K562 (cell line): ENCODE data around the gene ARHGAP25. TPM values are rescaled to one million over a fixed set of nuclear protein-coding genes. Genes with fewer than 3 reads are reported as not detected.

Experiments used
- CREB5 ChIP-seq: fragments of 250-450 bp; sonication (Bioruptor Pico); IDR thresholded peaks from 2 replicates; pipeline ENCODE4 v1.5.0; 2020; ENCODE audit warnings: mild to moderate bottlenecking
- DACH1 ChIP-seq: fragments of 450-650 bp; IDR thresholded peaks from 2 replicates; pipeline ENCODE4 v1.6.1; 2018; ENCODE audit not compliant: partially characterized antibody
- EGR1 ChIP-seq: fragments of 450-650 bp; conservative IDR thresholded peaks from 2 replicates; pipeline ENCODE4 v1.6.1; 2017; ENCODE audit warnings: mild to moderate bottlenecking
- ETS2 ChIP-seq: IDR thresholded peaks from 2 replicates; pipeline ENCODE4 v1.6.1; 2016; ENCODE audit warnings: borderline replicate concordance, missing genetic modification characterization, mild to moderate bottlenecking, moderate library complexity, missing compliant biosample characterization; ENCODE audit not compliant: poor library complexity, severe bottlenecking
- FIP1L1 ChIP-seq: fragments of 200-400 bp; formaldehyde crosslinking; IDR thresholded peaks from 2 replicates; pipeline ENCODE4 v1.6.1; 2018; ENCODE audit warnings: mild to moderate bottlenecking, low read depth, low read length; ENCODE audit not compliant: poor library complexity, severe bottlenecking
- HNRNPUL1 ChIP-seq: fragments of 200-400 bp; formaldehyde crosslinking; IDR thresholded peaks from 2 replicates; pipeline ENCODE4 v1.6.1; 2017; ENCODE audit warnings: low read length
- HOMEZ ChIP-seq: fragments of 250-450 bp; sonication (Bioruptor Pico); IDR thresholded peaks from 2 replicates; pipeline ENCODE4 v1.4.0; 2020; ENCODE audit warnings: mild to moderate bottlenecking, moderate library complexity
- HOXB6 ChIP-seq: fragments of 250-450 bp; sonication (Bioruptor Pico); IDR thresholded peaks from 2 replicates; pipeline ENCODE4 v1.5.1; 2022; ENCODE audit warnings: mild to moderate bottlenecking, borderline replicate concordance
- MAZ ChIP-seq, 2 experiments: fragments of 450-650 bp in 1 of 2; sonication (generic) in 1 of 2; formaldehyde crosslinking; IDR thresholded peaks in 1 of 2; conservative IDR thresholded peaks in 1 of 2; 2 replicates each; pipeline versions ENCODE4 v1.4.0 to v1.5.0; 2020; ENCODE audit warnings: mild to moderate bottlenecking in 1 of 2, missing genetic modification reagents in 1 of 2
- MBD2 ChIP-seq: sonication (generic); IDR thresholded peaks from 2 replicates; pipeline ENCODE4 v1.6.1; 2016; ENCODE audit warnings: low read depth, borderline replicate concordance
- MEIS2 ChIP-seq: fragments of 450-650 bp; IDR thresholded peaks from 2 replicates; pipeline ENCODE4 v1.6.1; 2014; ENCODE audit warnings: mild to moderate bottlenecking; ENCODE audit not compliant: partially characterized antibody
- MYC ChIP-seq, 2 experiments: fragments of 250-450 bp in 1 of 2; sonication (Bioruptor Pico) in 1 of 2; IDR thresholded peaks; 2 replicates each; pipeline versions ENCODE4 v1.5.1 to v1.6.1; 2012 to 2021; ENCODE audit warnings: low read depth in 2 of 2, borderline replicate concordance in 1 of 2, improper control_type of control experiment in 1 of 2, low read length in 1 of 2, mild to moderate bottlenecking in 1 of 2, moderate library complexity in 1 of 2
- NFRKB ChIP-seq: fragments of 450-650 bp; IDR thresholded peaks from 2 replicates; pipeline ENCODE4 v1.6.1; 2016; ENCODE audit warnings: low read depth
- NFYB ChIP-seq: IDR thresholded peaks from 2 replicates; pipeline ENCODE4 v1.6.1; 2011; ENCODE audit warnings: mild to moderate bottlenecking, moderate library complexity; ENCODE audit not compliant: insufficient read length; ENCODE audit errors: extremely low read depth
- PCBP1 ChIP-seq: fragments of 200-400 bp; formaldehyde crosslinking; IDR thresholded peaks from 2 replicates; pipeline ENCODE4 v1.6.1; 2018; ENCODE audit warnings: mild to moderate bottlenecking, low read depth, low read length; ENCODE audit not compliant: poor library complexity, severe bottlenecking
- POLR2AphosphoS5 ChIP-seq: IDR thresholded peaks from 2 replicates; pipeline ENCODE4 v1.6.1; 2011; ENCODE audit warnings: mild to moderate bottlenecking, low read depth, low read length, moderate library complexity; ENCODE audit not compliant: control insufficient read depth, insufficient read depth
- RB1 ChIP-seq: fragments of 450-650 bp; IDR thresholded peaks from 2 replicates; pipeline ENCODE4 v1.6.1; 2017; ENCODE audit warnings: low read depth, mild to moderate bottlenecking
- STAT6 ChIP-seq: sonication (generic); formaldehyde crosslinking; IDR thresholded peaks from 2 replicates; pipeline ENCODE4 v1.8.1; 2023; ENCODE audit warnings: mild to moderate bottlenecking, missing genetic modification reagents
- ZNF445 ChIP-seq: fragments of 250-450 bp; sonication (Bioruptor Pico); IDR thresholded peaks from 2 replicates; pipeline ENCODE4 v1.4.0; 2020; ENCODE audit warnings: low read depth, mild to moderate bottlenecking, moderate library complexity
- ZNF785 ChIP-seq: fragments of 250-450 bp; sonication (Bioruptor Pico); IDR thresholded peaks from 2 replicates; pipeline ENCODE4 v1.4.0; 2020; ENCODE audit warnings: mild to moderate bottlenecking
- ZNF830 ChIP-seq: fragments of 250-450 bp; sonication (Bioruptor Pico); IDR thresholded peaks from 2 replicates; pipeline ENCODE4 v1.5.0; 2021; ENCODE audit warnings: mild to moderate bottlenecking
- polyA plus RNA-seq, 8 experiments: library from polyadenylated mRNA; depleted of rRNA in 4 of 8; stranded (reverse) in 5 of 8; unstranded in 3 of 8; fragments of >200 nt; fragmentation: Nextera tagmentation in 2 of 8; fragmentation: Illumina TruSeq in 1 of 8; extraction: Ambion mirVana in 2 of 8; extraction: Trizol in 1 of 8; gene quantifications; 2 replicates each; pipeline versions ENCODE4 v1.2.1 to v1.2.3, GENCODE V29; 2011 to 2014; ENCODE audit warnings: inconsistent platforms in 1 of 8, missing spikeins in 1 of 8
- total RNA-seq, 7 experiments: library from RNA; depleted of rRNA in 6 of 7; stranded (reverse); fragments of >200 nt in 6 of 7; fragmentation: Illumina TruSeq in 2 of 7; extraction: Trizol in 2 of 7; gene quantifications; 2 replicates each; pipeline versions ENCODE4 v1.2.1 to v1.2.3, GENCODE V29; 2011 to 2021; ENCODE audit warnings: low replicate concordance in 1 of 7

Gene ARHGAP25
- total and polyA plus RNA-seq, 9 of the 15 experiments (the other 6 are each of a cell fraction or from before 2014, with no cell fraction given) = 4.9 to 14.8 (median 10.7) TPM

- TF ChIP-seq MYC (IDR thresholded peaks at IDR 0.05; ENCODE audit: low read depth, low read length) (no peak; the same call in none of the 2 replicates), MYC (CRISPR knock-in tag; IDR thresholded peaks at IDR 0.05; ENCODE audit: borderline replicate concordance, low read depth) (no peak), RB1 (no peak), NFYB (no peak), FIP1L1 (no peak), ZNF445 (CRISPR knock-in tag) (no peak), NFRKB (no peak), HOXB6 (CRISPR knock-in tag) (no peak), MEIS2 (peak; percentile 1), ETS2 (tag) (no peak), PCBP1 (no peak), EGR1 (peak; percentile 43; the same call in 1 of the 2 replicates), MBD2 (no peak), ZNF785 (CRISPR knock-in tag) (no peak), CREB5 (CRISPR knock-in tag) (no peak), ZNF830 (no peak), POLR2AphosphoS5 (0 out of 2 replicates have a peak, but pooled peaks have one; percentile 21), STAT6 (no peak), MAZ (CRISPR knock-in tag; conservative IDR thresholded peaks at IDR 0.05 in 1 of 2, IDR thresholded peaks at IDR 0.05 in 1 of 2) (0 out of 4 replicates have a peak, but pooled peaks have one; percentile 28 to 59), HNRNPUL1 (no peak), DACH1 (peak; percentile 32), HOMEZ (no peak)
Observed at GRCh38 chr2:68832233-68832869, 97.7 kb downstream of the ARHGAP25 start (continued).
